ENCODE data around the gene RBFA. TPM values are rescaled to one million over a fixed set of nuclear protein-coding genes. Genes with fewer than 3 reads are reported as not detected.
"Not testable (repeated sequence)": the region's sequence is repeated elsewhere in the genome, so short reads cannot be mapped to it uniquely, and the experiment has no call there.

Gene RBFA
- total RNA-seq, 2 experiments from 2014 or later, result 44.3 to 47.3 TPM

DNA sequence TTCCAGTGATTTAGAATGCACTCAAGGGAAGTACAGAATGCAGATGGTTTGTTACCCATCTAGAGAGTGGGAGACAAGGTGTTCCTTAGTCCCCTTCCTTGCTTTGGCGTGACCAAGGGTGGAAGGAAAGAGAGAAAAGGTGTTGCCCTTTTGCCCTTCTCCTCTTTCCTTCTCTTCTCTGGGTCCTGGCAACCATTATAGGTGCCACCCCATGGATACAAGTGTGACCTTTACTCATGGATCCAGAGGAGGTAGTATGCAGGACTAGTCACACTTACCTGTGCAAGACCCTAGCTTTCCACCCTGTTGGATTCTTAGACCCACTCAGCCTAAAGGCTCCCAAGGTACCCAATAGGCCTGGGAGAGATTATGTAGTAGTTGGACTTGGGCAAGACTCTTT lies 11.6 kb upstream of the RBFA start:
- POLR2A ChIA-PET, result no interaction called here
- CTCF ChIA-PET, result no interaction called here

GRCh38 chr18:80023173-80023572 lies 11.1 kb upstream of the RBFA start:
- CTCF ChIA-PET, result no interaction called here
- POLR2A ChIA-PET, result no interaction called here

- CTCF ChIA-PET, result no interaction called here
- POLR2A ChIA-PET, result no interaction called here
These were observed 7.9 kb upstream of the RBFA start for GRCh38 chr18:80026363-80026762.

DNA sequence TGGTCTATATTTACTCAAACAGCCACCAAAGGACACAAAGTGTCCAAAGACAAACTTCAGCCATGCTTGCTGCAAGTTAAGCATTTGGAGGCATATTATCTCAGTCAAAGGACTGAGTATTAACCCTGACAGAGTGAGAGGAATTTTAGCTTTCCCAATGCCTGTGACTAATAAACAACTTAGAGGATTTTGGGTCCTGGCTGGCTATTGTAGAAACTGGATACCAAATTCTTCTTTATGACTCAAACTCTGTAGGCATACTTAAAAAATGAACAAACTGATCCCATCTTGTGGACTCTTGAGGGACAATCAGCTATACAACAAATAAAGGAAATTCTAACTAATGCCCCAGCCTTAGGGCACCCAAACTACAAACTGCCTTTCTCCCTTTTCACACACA lies 6.5 kb upstream of the RBFA start:
- CTCF ChIA-PET, POLR2A ChIA-PET: not testable (repeated sequence)

DNA sequence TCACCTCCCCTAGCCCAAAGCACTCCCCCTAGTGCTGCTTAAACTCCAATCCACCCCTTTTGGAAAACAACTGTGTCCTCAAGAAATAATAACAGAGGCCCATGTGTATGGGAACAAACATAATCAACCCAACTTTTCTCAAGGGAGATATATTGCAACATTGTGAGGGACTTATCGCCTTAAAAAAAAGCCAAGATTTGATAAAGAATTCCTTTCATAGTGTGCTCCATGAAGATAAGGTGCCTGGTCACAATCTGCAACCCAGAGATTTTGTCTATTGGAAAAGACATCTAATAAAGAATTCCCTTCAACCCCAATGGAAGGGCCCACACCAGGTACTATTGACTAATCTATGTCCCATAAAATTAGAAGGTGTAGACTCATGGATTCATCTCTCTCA lies 4.5 kb upstream of the RBFA start:
- POLR2A ChIA-PET, result no interaction called here
- CTCF ChIA-PET, result no interaction called here

GRCh38 chr18:80033181-80034067 lies 810 bp upstream of the RBFA start:
- CTCF ChIA-PET, result interaction anchor here (1.0 to 1.1 kb wide), 2 partner anchors 44 to 69 kb away, joined by 3 read pairs; partner anchors contain the start of gene HSBP1L1

DNA sequence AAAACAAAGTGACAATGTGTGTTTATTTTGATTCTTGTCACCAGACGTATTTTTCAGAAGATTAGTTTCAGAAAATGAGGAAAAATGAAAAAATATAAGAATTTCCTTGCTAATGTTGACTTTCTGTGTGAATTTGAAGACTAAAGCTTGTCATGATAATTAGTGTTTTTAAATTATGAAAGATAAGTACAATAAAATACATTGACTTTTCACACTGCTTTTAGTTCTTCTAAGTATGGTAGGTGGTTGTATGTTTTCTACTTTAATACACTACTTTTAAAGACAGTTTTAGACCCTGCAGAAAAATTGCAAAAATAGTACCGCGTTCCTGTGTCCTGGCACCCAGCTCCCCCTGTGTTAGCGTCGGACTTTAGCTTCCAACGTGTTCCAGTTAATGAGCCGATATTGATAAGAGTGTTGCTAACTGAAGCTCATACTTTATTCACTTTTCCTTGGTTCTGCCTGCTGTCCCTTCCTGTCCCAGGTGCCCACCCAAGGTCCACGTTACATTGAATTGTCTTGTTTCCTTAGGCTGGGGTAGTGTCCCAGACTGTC lies 695 bp downstream of the RBFA start:
- ChIA-PET CTCF (interaction anchor here (0.6 to 1.1 kb wide), 4 partner anchors 10 to 314 kb away, joined by 3 read pairs; partner anchors contain the start of gene HSBP1L1), POLR2A (interaction anchor here (2.5 to 3.6 kb wide), 2 partner anchors 47 to 74 kb away, joined by 12 to 16 read pairs; partner anchors contain the start of genes ADNP2 and TXNL4A)

More at GRCh38 chr18:80033181-80034067, 810 bp upstream of the RBFA start:
- POLR2A ChIA-PET, result interaction anchor here (0.6 to 3.6 kb wide), 5 partner anchors 45 to 353 kb away, joined by 3 to 16 read pairs (median 5); partner anchors contain the start of genes ADNP2 and TXNL4A

GRCh38 chr18:80035997-80036396 lies 1.8 kb downstream of the RBFA start:
- ChIA-PET CTCF (no interaction called here), POLR2A (no interaction called here)

GRCh38 chr18:80037300-80037699 lies 3.1 kb downstream of the RBFA start:
- CTCF ChIA-PET, result no interaction called here

DNA sequence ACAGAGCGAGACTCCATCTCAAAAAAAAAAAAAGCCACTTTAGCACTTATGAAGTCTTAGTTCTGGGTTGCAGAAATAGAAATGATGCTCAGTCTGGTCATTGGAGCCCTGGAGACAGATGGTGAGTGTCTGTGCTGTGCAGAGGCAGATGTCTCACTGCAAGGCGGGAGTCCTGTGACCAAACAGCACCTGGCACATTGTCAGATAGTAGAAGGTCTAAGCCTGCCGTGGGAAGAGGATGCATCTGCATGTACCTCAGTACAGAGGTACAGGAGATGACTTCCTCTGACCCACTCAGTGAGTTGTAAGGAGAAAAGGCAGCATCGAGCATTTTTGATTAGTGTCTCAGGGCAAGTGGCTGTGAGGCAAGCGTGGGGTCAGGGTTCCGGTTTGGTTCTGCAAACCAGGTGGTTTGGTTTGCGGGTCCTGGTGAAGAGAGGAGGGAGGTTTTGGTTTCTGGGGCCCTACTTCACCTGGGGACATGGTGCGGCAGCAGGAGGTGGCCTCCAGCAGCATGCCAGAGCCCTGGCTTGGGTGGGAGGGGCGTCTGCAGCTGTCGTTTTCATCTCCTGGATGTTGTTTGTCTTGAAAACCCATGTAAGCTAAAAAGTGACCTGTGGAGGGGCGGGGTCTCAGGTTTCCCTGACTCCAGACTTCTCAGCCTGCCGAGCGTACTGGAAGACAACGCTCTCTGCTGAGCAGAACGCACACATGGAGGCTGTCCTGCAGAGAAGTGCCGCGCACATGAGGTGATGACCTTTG lies 3.8 kb downstream of the RBFA start:
- CTCF ChIA-PET, result no interaction called here

More at GRCh38 chr18:80037300-80037699, 3.1 kb downstream of the RBFA start:
- POLR2A ChIA-PET, result no interaction called here

GRCh38 chr18:80040515-80040914 lies 6.3 kb downstream of the RBFA start:
- ChIA-PET CTCF (interaction anchor here (1.5 kb wide), 1 partner anchor 12 kb away, joined by 3 read pairs; no protein-coding TSS in a partner anchor), POLR2A (interaction anchor here (0.6 kb wide), 1 partner anchor 8 kb away, joined by 5 read pairs; no protein-coding TSS in a partner anchor)

More for the DNA sequence above, 3.8 kb downstream of the RBFA start:
- POLR2A ChIA-PET, result no interaction called here

DNA sequence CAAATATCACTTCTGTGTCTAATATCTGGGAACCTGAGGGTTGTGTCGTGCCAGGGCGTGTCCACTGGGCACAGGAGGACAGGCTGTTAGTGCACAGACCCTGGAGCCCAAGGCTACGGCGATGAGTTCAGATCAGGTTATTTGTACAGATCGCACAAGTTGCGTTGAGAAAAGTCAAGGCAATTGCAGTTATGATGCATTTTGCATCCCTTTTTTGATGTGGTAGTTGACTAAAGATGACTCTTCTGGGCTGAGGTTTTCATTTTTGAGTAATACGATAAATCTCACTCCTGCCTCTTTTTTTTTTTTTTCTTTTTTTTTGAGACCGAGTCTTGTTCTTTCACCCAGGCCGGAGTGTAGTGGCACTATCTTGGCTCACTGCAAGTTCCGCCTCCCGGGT lies 7.2 kb downstream of the RBFA start:
- ChIA-PET CTCF (no interaction called here), POLR2A (no interaction called here)

GRCh38 chr18:80042785-80043184 lies 8.6 kb downstream of the RBFA start:
- CTCF ChIA-PET, result interaction anchor here (1.3 kb wide), 2 partner anchors 16 to 79 kb away, joined by 3 read pairs; no protein-coding TSS in a partner anchor
- POLR2A ChIA-PET, result no interaction called here

DNA sequence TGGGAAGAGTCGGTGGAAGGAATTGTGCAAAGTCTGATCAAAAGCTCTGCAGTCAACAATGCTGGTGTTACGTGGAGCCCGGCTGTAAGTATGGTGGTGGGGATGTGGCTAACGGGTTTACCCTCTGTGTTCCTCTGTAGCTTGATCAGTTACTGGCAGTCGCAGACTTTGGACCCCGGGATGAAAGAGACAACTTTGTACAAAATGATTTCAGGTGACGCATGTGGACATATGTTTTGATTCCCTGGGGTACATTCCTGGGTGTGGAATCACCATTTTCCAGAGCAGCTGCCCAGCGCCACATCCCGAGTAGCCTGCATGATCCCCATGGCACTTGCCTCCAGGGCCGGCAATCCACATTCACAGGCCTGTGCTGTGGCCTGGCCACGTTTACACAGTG lies 9.8 kb downstream of the RBFA start:
- CTCF ChIA-PET, result no interaction called here
- POLR2A ChIA-PET, result no interaction called here

DNA sequence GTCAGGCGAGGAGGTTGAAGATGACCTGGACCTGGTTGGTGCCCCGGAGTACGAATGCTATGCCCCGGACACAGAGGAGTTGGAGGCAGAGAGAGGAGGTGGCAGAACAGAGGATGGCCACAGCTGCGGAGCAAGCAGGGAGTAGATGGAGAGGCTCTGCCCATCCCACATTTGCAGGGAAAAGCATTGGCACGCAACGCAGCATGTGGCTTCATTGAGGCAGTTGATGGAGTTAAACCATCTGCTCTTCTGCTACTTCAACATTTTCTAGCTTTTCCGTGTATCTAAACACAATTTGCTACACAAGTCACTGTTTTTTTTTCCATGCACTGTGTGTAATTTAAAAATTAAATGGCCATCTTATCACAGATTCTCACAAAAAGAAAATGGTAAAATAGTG lies 11.8 kb downstream of the RBFA start:
- ChIA-PET CTCF (no interaction called here), POLR2A (no interaction called here)

DNA sequence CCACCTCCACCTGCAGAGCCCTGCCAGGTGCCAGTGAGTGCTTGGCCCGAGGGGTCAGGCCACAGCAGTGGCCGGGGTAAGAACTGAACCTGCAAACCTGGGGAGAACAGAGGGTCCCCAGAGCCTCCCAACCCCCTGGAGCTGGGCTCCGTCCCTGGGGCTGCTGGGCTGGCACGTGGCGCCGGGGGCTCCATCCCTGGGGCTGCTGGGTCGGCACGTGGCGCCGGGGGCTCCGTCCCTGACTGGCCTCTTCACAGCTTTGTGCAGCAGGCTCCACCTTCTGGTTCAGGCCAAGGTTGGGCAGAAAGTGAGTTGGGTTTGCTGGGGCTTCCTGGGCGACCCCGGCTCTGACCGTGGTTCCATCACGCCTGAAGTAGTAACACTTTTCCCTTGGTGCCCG lies 12.2 kb downstream of the RBFA start:
- ChIA-PET POLR2A (no interaction called here), CTCF (no interaction called here)

- ChIA-PET POLR2A (no interaction called here), CTCF (interaction anchor here (0.7 kb wide), 1 partner anchor 15 kb away, joined by 3 read pairs; no protein-coding TSS in a partner anchor)
These were observed 12.8 kb downstream of the RBFA start for GRCh38 chr18:80046961-80047541.

DNA sequence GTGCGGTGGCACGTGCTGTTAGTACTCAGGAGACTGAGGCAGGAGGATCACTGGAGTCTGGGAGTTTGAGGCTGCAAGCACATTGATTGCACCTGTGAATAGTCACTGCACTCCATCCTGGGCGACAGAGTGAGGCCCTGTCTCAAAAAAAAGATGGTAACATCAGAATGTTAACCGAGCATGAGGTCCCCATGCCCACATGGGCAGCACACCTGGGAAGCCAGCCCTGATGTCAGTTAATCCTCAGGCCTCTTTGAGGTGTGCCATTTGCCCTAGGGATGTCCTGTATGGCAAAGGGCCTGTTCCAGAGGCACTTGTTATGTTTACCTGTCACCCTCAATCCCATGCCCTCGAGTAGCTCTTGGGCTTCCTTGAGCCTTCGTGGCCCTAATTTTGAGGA lies 16.6 kb downstream of the RBFA start:
- CTCF ChIA-PET, result no interaction called here

DNA sequence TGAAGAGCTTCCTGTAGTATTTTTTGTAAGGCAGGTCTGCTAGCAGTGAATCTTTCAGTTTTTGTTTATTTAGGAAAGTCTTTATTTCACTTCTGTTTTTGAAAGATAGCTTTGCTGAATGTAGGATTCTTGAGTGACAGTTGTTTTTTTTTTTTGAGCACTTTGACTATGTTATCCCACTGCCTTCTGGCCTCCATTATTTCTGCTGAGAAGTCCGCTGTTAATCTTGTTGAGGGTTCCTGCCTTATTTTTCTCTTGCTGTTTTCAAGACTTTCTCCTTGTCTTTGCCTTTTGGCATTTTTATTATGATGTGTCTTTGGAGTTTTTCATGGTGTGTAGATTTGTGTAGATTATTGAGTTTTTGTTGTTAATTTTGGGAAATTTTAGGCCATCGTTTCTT lies 21.9 kb downstream of the RBFA start:
- CTCF ChIA-PET, result no interaction called here

More for the DNA sequence above, 16.6 kb downstream of the RBFA start:
- POLR2A ChIA-PET, result no interaction called here

DNA sequence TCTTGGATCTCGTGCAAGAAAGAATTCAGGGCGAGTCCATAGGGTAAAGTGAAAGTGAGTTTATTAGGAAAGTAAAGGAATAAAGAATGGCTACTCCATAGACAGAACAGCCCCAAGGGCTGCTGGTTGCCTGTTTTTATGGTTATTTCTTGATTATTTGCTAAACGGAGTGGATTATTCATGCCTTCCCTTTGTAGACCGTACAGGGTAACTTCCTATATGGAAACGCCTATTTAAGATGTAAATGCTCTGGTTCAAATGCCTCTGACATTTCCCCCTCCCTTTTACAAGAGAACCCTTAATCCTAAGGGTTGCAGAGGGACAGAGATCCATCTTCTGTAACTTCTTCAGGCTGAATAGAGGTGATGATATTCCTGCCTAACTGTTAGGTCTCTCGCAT lies 25.7 kb downstream of the RBFA start:
- CTCF ChIA-PET, result no interaction called here

More for the DNA sequence above, 21.9 kb downstream of the RBFA start:
- POLR2A ChIA-PET, result no interaction called here

More for the DNA sequence above, 25.7 kb downstream of the RBFA start:
- POLR2A ChIA-PET, result no interaction called here

Data from activated CD8-positive, alpha-beta memory T cell treated with anti-CD3 and anti-CD28 coated beads for 36 hours (primary cell).